Islet of Langerhans (tissue), 1 donor: ENCODE measurements around the gene NAALADL2.

Source experiments
- FAIRE-seq: peaks from one replicate; lab custom pipeline; 2011; peaks lifted over from hg19 to GRCh38; lab: Jason Lieb, UNC

NAALADL2 gene

GRCh38 chr3:174859114-174859735, at the start of gene NAALADL2:
Gene NAALADL2, plus strand, starts transcription at chr3:174859334.
- no peak for FAIRE-seq

GRCh38 chr3:174810254-174810653, 48.9 kb upstream of the NAALADL2 start:
- no peak for FAIRE-seq

- FAIRE-seq = no peak
Measured at GRCh38 chr3:174812172-174812862, 46.8 kb upstream of the NAALADL2 start.

- peak; percentile 84 for FAIRE-seq
Measured at GRCh38 chr3:174815750-174816149, 43.4 kb upstream of the NAALADL2 start.

- FAIRE-seq = no peak
Measured at GRCh38 chr3:174820885-174821284, 38.2 kb upstream of the NAALADL2 start.

GRCh38 chr3:174821477-174821876, 37.7 kb upstream of the NAALADL2 start:
- FAIRE-seq = no peak

GRCh38 chr3:174822320-174822719, 36.8 kb upstream of the NAALADL2 start:
- no peak for FAIRE-seq

GRCh38 chr3:174826069-174826468, 33.1 kb upstream of the NAALADL2 start:
- no peak for FAIRE-seq

GRCh38 chr3:174844746-174845145, 14.4 kb upstream of the NAALADL2 start:
- no peak for FAIRE-seq

GRCh38 chr3:174846055-174846454, 13.1 kb upstream of the NAALADL2 start:
- FAIRE-seq = no peak

- FAIRE-seq = no peak
Measured at GRCh38 chr3:174854987-174855386, 4.1 kb upstream of the NAALADL2 start.

GRCh38 chr3:174857301-174857700, 1.8 kb upstream of the NAALADL2 start:
- FAIRE-seq = no peak

- FAIRE-seq = no peak
Measured at GRCh38 chr3:174858353-174858752, 781 bp upstream of the NAALADL2 start.

- no peak for FAIRE-seq
Measured at GRCh38 chr3:174859756-174860155, 622 bp downstream of the NAALADL2 start.

- peak; percentile 9 for FAIRE-seq
Measured at GRCh38 chr3:174862101-174862500, 3.0 kb downstream of the NAALADL2 start.

GRCh38 chr3:174862666-174863065, 3.5 kb downstream of the NAALADL2 start:
- no peak for FAIRE-seq

GRCh38 chr3:174863488-174863887, 4.4 kb downstream of the NAALADL2 start:
- no peak for FAIRE-seq

GRCh38 chr3:174869448-174869847, 10.3 kb downstream of the NAALADL2 start:
- no peak for FAIRE-seq

GRCh38 chr3:174873832-174874657, 14.9 kb downstream of the NAALADL2 start:
- no peak for FAIRE-seq

GRCh38 chr3:174882789-174883188, 23.7 kb downstream of the NAALADL2 start:
- no peak for FAIRE-seq

- no peak for FAIRE-seq
Measured at GRCh38 chr3:174883881-174884675, 24.9 kb downstream of the NAALADL2 start.
